ENCODE measurements around the gene RBM5.

GRCh38 chr3:50139308-50139707 lies 50.6 kb downstream of the RBM5 start:
- TF ChIP-seq CTCF (IDR thresholded peaks at IDR 0.05; ENCODE audit: low read length) (no peak), EZH2phosphoT487 (IDR thresholded peaks at IDR 0.05; ENCODE audit: low read length) (no peak)
